H1 (cell line): ENCODE results near the gene CSN3. TPM values are rescaled to one million over a fixed set of nuclear protein-coding genes. Genes with fewer than 3 reads are reported as not detected.

Experiments used
- CTCF ChIA-PET: fragments of 300-600 bp; sonication (Branson Sonifier 250); formaldehyde crosslinking; loops from one replicate; lab custom pipeline; 2021; ENCODE audit not compliant: partially characterized antibody; lab: Charles Lee
- POLR2A ChIA-PET: fragments of 300-600 bp; sonication (Branson Sonifier 250); formaldehyde crosslinking; loops from one replicate; lab custom pipeline; 2021; ENCODE audit warnings: inconsistent platforms; ENCODE audit not compliant: partially characterized antibody; lab: Charles Lee
- DNase-seq, 2 experiments: peaks; one replicate each; pipeline versions ENCODE4 v3.0.0 to v3.0.0-alpha.2; 2010 to 2022; ENCODE audit warnings: low spot score in 2 of 2, low read depth in 1 of 2, mixed read lengths in 1 of 2
- FAIRE-seq: peaks from 2 replicates; lab custom pipeline; 2011; peaks lifted over from hg19 to GRCh38; lab: Jason Lieb, UNC
- H2AFZ ChIP-seq: 2 replicates; pipeline ENCODE4 v1.8.1; 2012; ENCODE audit warnings: low read length, inconsistent platforms
- H2AK5ac ChIP-seq: 2 replicates; pipeline ENCODE4 v1.6.1; 2013; ENCODE audit warnings: low read depth, low read length
- H2BK120ac ChIP-seq: replicated peaks from 2 replicates; pipeline ENCODE3; 2013; ENCODE audit warnings: low read depth, low read length, inconsistent platforms
- H2BK12ac ChIP-seq: 2 replicates; pipeline ENCODE4 v1.6.1; 2013; ENCODE audit warnings: low read depth, low read length
- H2BK15ac ChIP-seq: 2 replicates; pipeline ENCODE4 v1.6.1; 2013; ENCODE audit warnings: low read length
- H2BK20ac ChIP-seq: 2 replicates; pipeline ENCODE4 v1.6.1; 2013; ENCODE audit warnings: low read length
- H2BK5ac ChIP-seq: 2 replicates; pipeline ENCODE4 v1.6.1; 2013; ENCODE audit warnings: low read depth, low read length
- H3K14ac ChIP-seq: 2 replicates; pipeline ENCODE4 v1.6.1; 2013; ENCODE audit warnings: inconsistent platforms; ENCODE audit not compliant: insufficient read length
- H3K18ac ChIP-seq: 2 replicates; pipeline ENCODE4 v1.6.1; 2013; ENCODE audit warnings: low read length; ENCODE audit errors: extremely low read depth
- H3K23ac ChIP-seq: 2 replicates; pipeline ENCODE4 v1.6.1; 2013; ENCODE audit warnings: inconsistent platforms; ENCODE audit not compliant: insufficient read length
- H3K23me2 ChIP-seq: 2 replicates; pipeline ENCODE4 v1.6.1; 2013; ENCODE audit warnings: low read depth, low read length
- H3K27ac ChIP-seq: 2 replicates; pipeline ENCODE4 v1.6.1; 2011; ENCODE audit warnings: low read depth, low read length, inconsistent platforms
- H3K27me3 ChIP-seq, 4 experiments: replicated peaks in 1 of 4; 1 replicate in 1 of 4; 2 replicates in 3 of 4; pipeline versions ENCODE4 v1.6.1 to v1.8.1; 2011 to 2013; ENCODE audit warnings: low read length in 3 of 4, mild to moderate bottlenecking in 3 of 4, inconsistent platforms in 2 of 4, mixed read lengths in 2 of 4, moderate library complexity in 1 of 4; ENCODE audit not compliant: control insufficient read depth in 3 of 4, insufficient read depth in 3 of 4; ENCODE audit errors: extremely low read depth in 1 of 4
- H3K36me3 ChIP-seq, 4 experiments: 2 replicates each; pipeline versions ENCODE4 v1.6.1 to v1.8.1; 2011 to 2013; ENCODE audit warnings: mild to moderate bottlenecking in 4 of 4, low read length in 3 of 4, moderate library complexity in 2 of 4, control low read depth in 1 of 4, inconsistent platforms in 1 of 4; ENCODE audit not compliant: insufficient read depth in 4 of 4, control insufficient read depth in 2 of 4
- H3K4ac ChIP-seq: replicated peaks from 2 replicates; pipeline ENCODE3; 2013; ENCODE audit warnings: low read length, low read depth, mixed read lengths, inconsistent platforms; ENCODE audit not compliant: insufficient read length
- H3K4me1 ChIP-seq, 4 experiments: replicated peaks in 1 of 4; 1 replicate in 1 of 4; 2 replicates in 3 of 4; pipeline versions ENCODE4 v1.6.1 to v1.8.1; 2011 to 2013; ENCODE audit warnings: low read length in 3 of 4, inconsistent platforms in 2 of 4, mixed read lengths in 1 of 4; ENCODE audit not compliant: insufficient read depth in 4 of 4, control insufficient read depth in 3 of 4
- H3K4me2 ChIP-seq, 2 experiments: 2 replicates each; pipeline versions ENCODE4 v1.6.1 to v1.8.1; 2011 to 2013; ENCODE audit warnings: low read depth in 2 of 2, low read length in 2 of 2, control low read depth in 1 of 2, inconsistent platforms in 1 of 2, mild to moderate bottlenecking in 1 of 2; ENCODE audit not compliant: insufficient read depth in 1 of 2
- H3K4me3 ChIP-seq, 4 experiments: fragments of 200-600, 300-600 bp in 1 of 4; sonication (generic), shearing (Covaris generic), sonication (Bioruptor Twin) in 1 of 4; 2 replicates each; pipeline versions ENCODE4 v1.5.1 to v1.8.1; 2011 to 2016; ENCODE audit warnings: low read length in 4 of 4, low read depth in 3 of 4, control low read depth in 2 of 4, inconsistent platforms in 2 of 4, mild to moderate bottlenecking in 2 of 4, mixed read lengths in 1 of 4, moderate library complexity in 1 of 4; ENCODE audit not compliant: insufficient read depth in 2 of 4; ENCODE audit errors: extremely low read depth in 1 of 4
- H3K56ac ChIP-seq: replicated peaks from 2 replicates; pipeline ENCODE3; 2013; ENCODE audit warnings: low read depth, mild to moderate bottlenecking, mixed read lengths, low read length, inconsistent platforms; ENCODE audit not compliant: insufficient read length
- H3K79me1 ChIP-seq: 2 replicates; pipeline ENCODE4 v1.6.1; 2013; ENCODE audit warnings: low read depth, low read length, control low read depth
- H3K79me2 ChIP-seq, 2 experiments: 2 replicates each; pipeline versions ENCODE4 v1.6.1 to v1.8.1; 2012 to 2013; ENCODE audit warnings: low read length in 2 of 2, mild to moderate bottlenecking in 2 of 2, inconsistent platforms in 1 of 2; ENCODE audit not compliant: insufficient read depth in 2 of 2, control insufficient read depth in 1 of 2
- H3K9ac ChIP-seq, 4 experiments: replicated peaks in 1 of 4; 1 replicate in 1 of 4; 2 replicates in 3 of 4; pipeline versions ENCODE4 v1.6.1 to v1.8.1; 2011 to 2013; ENCODE audit warnings: low read depth in 3 of 4, low read length in 3 of 4, control low read depth in 2 of 4, mild to moderate bottlenecking in 2 of 4, moderate library complexity in 2 of 4, inconsistent platforms in 1 of 4; ENCODE audit errors: extremely low read depth in 1 of 4
- H3K9me3 ChIP-seq, 2 experiments: 2 replicates each; pipeline versions ENCODE4 v1.6.1 to v1.8.1; 2012 to 2013; ENCODE audit warnings: mild to moderate bottlenecking in 2 of 2, moderate library complexity in 2 of 2, control low read depth in 1 of 2, inconsistent platforms in 1 of 2, low read depth in 1 of 2, low read length in 1 of 2, mixed read lengths in 1 of 2; ENCODE audit not compliant: insufficient read depth in 2 of 2
- H4K20me1 ChIP-seq, 2 experiments: replicated peaks in 1 of 2; 2 replicates each; pipeline versions ENCODE3 to v1.8.1; 2011 to 2013; ENCODE audit warnings: inconsistent platforms in 2 of 2, low read length in 2 of 2, mild to moderate bottlenecking in 1 of 2; ENCODE audit not compliant: insufficient read depth in 2 of 2, control insufficient read depth in 1 of 2
- H4K5ac ChIP-seq: 2 replicates; pipeline ENCODE4 v1.6.1; 2013; ENCODE audit warnings: low read length, low read depth, mixed read lengths, inconsistent platforms; ENCODE audit not compliant: insufficient read length
- H4K8ac ChIP-seq: 2 replicates; pipeline ENCODE4 v1.8.0; 2013; ENCODE audit warnings: mild to moderate bottlenecking, moderate library complexity, low read length, inconsistent platforms; ENCODE audit not compliant: insufficient read depth; ENCODE audit errors: extremely low read depth
- H4K91ac ChIP-seq: replicated peaks from 2 replicates; pipeline ENCODE3; 2013; ENCODE audit warnings: low read length, mixed read lengths, inconsistent platforms; ENCODE audit not compliant: insufficient read length
- BACH1 ChIP-seq: IDR thresholded peaks from 2 replicates; pipeline ENCODE4 v1.6.1; 2012; ENCODE audit warnings: low read length, improper control_type of control experiment
- CBX8 ChIP-seq: fragments of 300-800, 300-1000 bp; sonication (generic); IDR thresholded peaks from 2 replicates; pipeline ENCODE4 v1.7.1; 2016; ENCODE audit warnings: low read depth, low read length, borderline replicate concordance
- CHD2 ChIP-seq: IDR thresholded peaks from 2 replicates; pipeline ENCODE4 v1.6.1; 2012; ENCODE audit warnings: low read length, improper control_type of control experiment
- EP300 ChIP-seq, 2 experiments: IDR thresholded peaks; 1 replicate in 1 of 2; 2 replicates in 1 of 2; pipeline ENCODE4 v1.6.1; 2011 to 2012; ENCODE audit warnings: low read depth in 2 of 2, low read length in 2 of 2, mild to moderate bottlenecking in 2 of 2, borderline replicate concordance in 1 of 2, inconsistent platforms in 1 of 2, moderate library complexity in 1 of 2
- GABPA ChIP-seq: IDR thresholded peaks from 2 replicates; pipeline ENCODE4 v1.6.1; 2011; ENCODE audit warnings: mild to moderate bottlenecking, low read length, moderate library complexity, borderline replicate concordance; ENCODE audit not compliant: insufficient read depth
- GTF2F1 ChIP-seq: IDR thresholded peaks from 2 replicates; pipeline ENCODE4 v1.6.1; 2012; ENCODE audit warnings: low read depth, low read length, improper control_type of control experiment, borderline replicate concordance
- JUN ChIP-seq: IDR thresholded peaks from 2 replicates; pipeline ENCODE4 v1.6.1; 2011; ENCODE audit warnings: low read depth, mild to moderate bottlenecking, improper control_type of control experiment, low read length
- JUND ChIP-seq: IDR thresholded peaks from 2 replicates; pipeline ENCODE4 v1.6.1; 2011; ENCODE audit warnings: mild to moderate bottlenecking, improper control_type of control experiment, low read length
- NANOG ChIP-seq: IDR thresholded peaks from 2 replicates; pipeline ENCODE4 v1.6.1; 2011; ENCODE audit warnings: low read length, low read depth, mild to moderate bottlenecking, inconsistent platforms; ENCODE audit not compliant: insufficient read depth, poor library complexity, severe bottlenecking
- POLR2A ChIP-seq, 2 experiments: IDR thresholded peaks; 1 replicate in 1 of 2; 2 replicates in 1 of 2; pipeline ENCODE4 v1.6.1; 2011; ENCODE audit warnings: low read depth in 2 of 2, low read length in 2 of 2, mild to moderate bottlenecking in 2 of 2; ENCODE audit errors: control extremely low read depth in 1 of 2
- POLR2AphosphoS5 ChIP-seq: IDR thresholded peaks from 2 replicates; pipeline ENCODE4 v1.6.1; 2011; ENCODE audit warnings: low read depth, low read length
- RFX5 ChIP-seq: IDR thresholded peaks from 2 replicates; pipeline ENCODE4 v1.6.1; 2011; ENCODE audit warnings: low read depth, low read length, improper control_type of control experiment, borderline replicate concordance
- SIRT6 ChIP-seq: IDR thresholded peaks from one replicate; pipeline ENCODE4 v1.7.1; 2012; ENCODE audit warnings: low read length, inconsistent platforms
- SIX5 ChIP-seq: IDR thresholded peaks from 2 replicates; pipeline ENCODE4 v1.6.1; 2011; ENCODE audit warnings: mild to moderate bottlenecking, low read depth, low read length
- SUZ12 ChIP-seq: fragments of 200-600 bp; sonication (generic); IDR thresholded peaks from 2 replicates; pipeline ENCODE4 v1.6.1; 2012; ENCODE audit warnings: mild to moderate bottlenecking, inconsistent platforms, low read length, moderate library complexity, mixed read lengths
- WGBS, 2 experiments: shearing (Covaris generic) in 1 of 2; methylation state at CpG; one replicate each; pipeline versions ENCODE4 v1.1.6 to v1.1.7; 2013 to 2015; ENCODE audit warnings: low lambda C conversion rate in 2 of 2, mixed read lengths in 2 of 2, inconsistent platforms in 1 of 2, low coverage in 1 of 2, missing lambda C conversion rate in 1 of 2; ENCODE audit not compliant: insufficient replicate concordance in 2 of 2, insufficient coverage in 1 of 2, insufficient read length in 1 of 2; ENCODE audit errors: extremely low coverage in 1 of 2, missing lambda C conversion rate in 1 of 2; 5-methylcytosine and 5-hydroxymethylcytosine counted together
- polyA plus RNA-seq, 7 experiments: library from polyadenylated mRNA; depleted of rRNA in 3 of 7; stranded (reverse) in 5 of 7; unstranded in 2 of 7; fragments of >200 nt in 5 of 7; fragments of 200-250 nt in 2 of 7; gene quantifications; 1 replicate in 5 of 7; 2 replicates in 1 of 7; 4 replicates in 1 of 7; pipeline versions ENCODE4 v1.2.1 to v1.2.3, GENCODE V29; 2011 to 2013; ENCODE audit warnings: missing spikeins in 2 of 7, mixed read lengths in 2 of 7
- total RNA-seq: library from RNA; stranded (reverse); fragmentation: NEBNext Ultra II Directional; extraction: Animal tissue kit (Norgen Biotek cat#: 25700); gene quantifications from 2 replicates; pipeline ENCODE4 v1.2.1, GENCODE V29; 2021

Gene CSN3
- total and polyA plus RNA-seq, 2 of the 8 experiments (the other 6 are each of a cell fraction or from before 2014, with no cell fraction given), result not detected

GRCh38 chr4:70298051-70298450 lies 55.7 kb downstream of the CSN3 start:
- no peak for FAIRE-seq
- Histone ChIP-seq H3K79me2 (no peaks in the 10 kb centered on the region), H3K79me1 (no peaks in the 10 kb centered on the region)
- TF ChIP-seq CHD2 (no peak), EP300 (IDR thresholded peaks at IDR 0.05; ENCODE audit: borderline replicate concordance in 1 of 2, low read depth in 2 of 2, low read length in 2 of 2) (no peak), POLR2AphosphoS5 (no peak), NANOG (no peak), SUZ12 (no peak), GTF2F1 (no peak), SIX5 (no peak), POLR2A (IDR thresholded peaks at IDR 0.05; ENCODE audit: control extremely low read depth in 1 of 2, low read depth in 2 of 2, low read length in 2 of 2) (no peak), GABPA (no peak), JUN (no peak), CBX8 (no peak), SIRT6 (no peak), JUND (no peak), BACH1 (no peak), RFX5 (no peak)
- TF ChIP-seq, all 59 proteins: peak for 0
- H2AK5ac ChIP-seq, result no peak overlapping the region
- no peak overlapping the region for H3K56ac ChIP-seq
- no peak overlapping the region for H3K9ac ChIP-seq
- H3K4me2 ChIP-seq, result no peak overlapping the region
- H3K4ac ChIP-seq, result no peak overlapping the region
- no peaks in the 10 kb centered on the region for H3K27me3 ChIP-seq
- H2BK20ac ChIP-seq, result no peak overlapping the region
- no peak overlapping the region for H2BK12ac ChIP-seq
- H3K9me3 ChIP-seq, result no peaks in the 10 kb centered on the region
- no peaks in the 10 kb centered on the region for H3K36me3 ChIP-seq
- no peak overlapping the region for H2BK5ac ChIP-seq
- 95% methylated on average over 1 of the region's 1 CpG; no CpG with 5 or more reads in 1 of the 2 experiments for WGBS, 2 experiments
- H3K27ac ChIP-seq, result no peak overlapping the region
- H4K5ac ChIP-seq, result no peak overlapping the region
- DNase-seq, result no peak
- H3K23ac ChIP-seq, result no peak overlapping the region
- H3K23me2 ChIP-seq, result no peaks in the 10 kb centered on the region
- ChIA-PET CTCF (no interaction called here), POLR2A (no interaction called here)
- no peaks in the 10 kb centered on the region for H4K20me1 ChIP-seq
- H4K8ac ChIP-seq, result no peak overlapping the region
- H3K18ac ChIP-seq, result no peak overlapping the region
- H2BK15ac ChIP-seq, result no peak overlapping the region
- no peak overlapping the region for H4K91ac ChIP-seq
- no peak overlapping the region for H2BK120ac ChIP-seq
- no peak overlapping the region for H3K4me3 ChIP-seq
- no peaks in the 10 kb centered on the region for H3K4me1 ChIP-seq
- no peak overlapping the region for H2AFZ ChIP-seq
- H3K14ac ChIP-seq, result no peak overlapping the region
